GM19099 (cell line): Measurements from ENCODE around the gene CATSPER1.

ENCODE experiments used
- POLR2A ChIP-seq: IDR thresholded peaks from 3 replicates; pipeline ENCODE4 v1.6.1; 2011; ENCODE audit warnings: low read depth; ENCODE audit not compliant: insufficient read length; ENCODE audit errors: extremely low read depth

Gene CATSPER1

GRCh38 chr11:66026017-66026529, at the start of gene CATSPER1:
Gene CATSPER1, minus strand, starts transcription at chr11:66026479. Its CDS starts 100 bp downstream, at chr11:66026379.
- no peak for TF ChIP-seq POLR2A

GRCh38 chr11:66075273-66075672, 49.0 kb upstream of the CATSPER1 start:
- no peak for TF ChIP-seq POLR2A

GRCh38 chr11:66073669-66074068, 47.4 kb upstream of the CATSPER1 start:
- no peak for TF ChIP-seq POLR2A

GRCh38 chr11:66072518-66072917, 46.2 kb upstream of the CATSPER1 start:
- no peak for TF ChIP-seq POLR2A

GRCh38 chr11:66072081-66072480, 45.8 kb upstream of the CATSPER1 start:
- TF ChIP-seq POLR2A, result no peak

GRCh38 chr11:66071381-66071801, 45.1 kb upstream of the CATSPER1 start:
- TF ChIP-seq POLR2A, result no peak

- no peak for TF ChIP-seq POLR2A
These were observed 44.5 kb upstream of the CATSPER1 start for GRCh38 chr11:66070604-66071380.

- TF ChIP-seq POLR2A, result peak; percentile 68
These were observed 43.7 kb upstream of the CATSPER1 start, which contains the start of gene PACS1 for GRCh38 chr11:66069715-66070603. Gene PACS1, plus strand, starts transcription at chr11:66070272. Its CDS starts 215 bp downstream, at chr11:66070487.

- TF ChIP-seq POLR2A, result no peak
These were observed 42.8 kb upstream of the CATSPER1 start for GRCh38 chr11:66068923-66069714.

GRCh38 chr11:66068154-66068821, 42.0 kb upstream of the CATSPER1 start:
- no peak for TF ChIP-seq POLR2A

- no peak for TF ChIP-seq POLR2A
These were observed 41.4 kb upstream of the CATSPER1 start for GRCh38 chr11:66067640-66068039.

- no peak for TF ChIP-seq POLR2A
These were observed 40.5 kb upstream of the CATSPER1 start for GRCh38 chr11:66066751-66067150.

- TF ChIP-seq POLR2A, result no peak
These were observed 38.3 kb upstream of the CATSPER1 start for GRCh38 chr11:66064571-66064970.

GRCh38 chr11:66063900-66064299, 37.6 kb upstream of the CATSPER1 start:
- no peak for TF ChIP-seq POLR2A
